HepG2 (cell line): ENCODE measurements around the gene GADD45GIP1. TPM values are rescaled to one million over a fixed set of nuclear protein-coding genes. Genes with fewer than 3 reads are reported as not detected.

Experiments used
- ARID5B ChIP-seq: IDR thresholded peaks from 2 replicates; pipeline ENCODE4 v1.4.0; 2020; ENCODE audit warnings: mild to moderate bottlenecking, missing genetic modification reagents
- ARNT2 ChIP-seq: sonication (generic); formaldehyde crosslinking; IDR thresholded peaks from 2 replicates; pipeline ENCODE4 v1.8.0; 2022; ENCODE audit warnings: mild to moderate bottlenecking, low read depth, missing genetic modification reagents, moderate library complexity
- BCL6 ChIP-seq: IDR thresholded peaks from 2 replicates; pipeline ENCODE4 v1.6.1; 2016; ENCODE audit warnings: missing genetic modification reagents, missing compliant biosample characterization
- ELF3 ChIP-seq: IDR thresholded peaks from 2 replicates; pipeline ENCODE4 v1.6.1; 2016; ENCODE audit warnings: missing genetic modification reagents, missing compliant biosample characterization
- FOXC1 ChIP-seq: sonication (generic); formaldehyde crosslinking; IDR thresholded peaks from 2 replicates; pipeline ENCODE4 v1.8.0; 2022; ENCODE audit warnings: mild to moderate bottlenecking, missing genetic modification reagents, borderline replicate concordance
- FOXP1 ChIP-seq, 2 experiments: fragments of 450-650 bp in 1 of 2; IDR thresholded peaks; 2 replicates each; pipeline ENCODE4 v1.6.1; 2017 to 2018; ENCODE audit warnings: antibody characterized with exemption in 1 of 2
- HMG20A ChIP-seq: IDR thresholded peaks from 2 replicates; pipeline ENCODE4 v1.6.1; 2016; ENCODE audit warnings: borderline replicate concordance
- JUND ChIP-seq: sonication (generic); formaldehyde crosslinking; IDR thresholded peaks from 2 replicates; pipeline ENCODE4 v1.8.0; 2022; ENCODE audit warnings: mild to moderate bottlenecking, missing genetic modification reagents
- KDM5B ChIP-seq: sonication (generic); formaldehyde crosslinking; IDR thresholded peaks from 2 replicates; pipeline ENCODE4 v1.4.0; 2020; ENCODE audit warnings: missing genetic modification reagents, mild to moderate bottlenecking, borderline replicate concordance
- LCORL ChIP-seq, 2 experiments: fragments of 450-650 bp in 1 of 2; sonication (generic) in 1 of 2; formaldehyde crosslinking in 1 of 2; IDR thresholded peaks; 2 replicates each; pipeline versions ENCODE4 v1.5.0 to v1.6.1; 2017 to 2020; ENCODE audit warnings: antibody characterized with exemption in 1 of 2, missing genetic modification reagents in 1 of 2
- NCOA1 ChIP-seq: sonication (generic); formaldehyde crosslinking; IDR thresholded peaks from 2 replicates; pipeline ENCODE4 v1.9.0; 2021; ENCODE audit warnings: missing genetic modification reagents
- PCBP2 ChIP-seq: fragments of 200-400 bp; formaldehyde crosslinking; optimal IDR thresholded peaks from 2 replicates; pipeline ENCODE3; 2018; ENCODE audit warnings: low read length, low read depth; ENCODE audit not compliant: poor library complexity, severe bottlenecking
- SALL1 ChIP-seq: sonication (generic); formaldehyde crosslinking; IDR thresholded peaks from 2 replicates; pipeline ENCODE4 v1.8.0; 2022; ENCODE audit warnings: mild to moderate bottlenecking, missing genetic modification reagents
- TMF1 ChIP-seq: sonication (generic); formaldehyde crosslinking; IDR thresholded peaks from 2 replicates; pipeline ENCODE4 v1.8.1; 2022; ENCODE audit warnings: low read depth, missing genetic modification reagents
- ZBTB1 ChIP-seq: sonication (generic); formaldehyde crosslinking; IDR thresholded peaks from 2 replicates; pipeline ENCODE4 v1.4.0; 2020; ENCODE audit warnings: missing genetic modification reagents, borderline replicate concordance
- ZNF20 ChIP-seq: sonication (generic); formaldehyde crosslinking; IDR thresholded peaks from 2 replicates; pipeline ENCODE4 v1.4.0; 2020; ENCODE audit warnings: mild to moderate bottlenecking, moderate library complexity, missing genetic modification reagents
- ZNF225 ChIP-seq: sonication (generic); formaldehyde crosslinking; IDR thresholded peaks from 2 replicates; pipeline ENCODE4 v1.4.0; 2020; ENCODE audit warnings: mild to moderate bottlenecking, missing genetic modification reagents
- ZNF230 ChIP-seq: sonication (generic); formaldehyde crosslinking; IDR thresholded peaks from 2 replicates; pipeline ENCODE4 v1.4.0; 2020; ENCODE audit warnings: mild to moderate bottlenecking, missing genetic modification reagents
- ZNF280D ChIP-seq: sonication (generic); formaldehyde crosslinking; IDR thresholded peaks from 2 replicates; pipeline ENCODE4 v1.5.1; 2020; ENCODE audit warnings: mild to moderate bottlenecking, missing genetic modification reagents
- ZNF3 ChIP-seq: IDR thresholded peaks from 2 replicates; pipeline ENCODE4 v1.7.0; 2017; ENCODE audit warnings: inconsistent platforms
- ZNF414 ChIP-seq: sonication (generic); formaldehyde crosslinking; IDR thresholded peaks from 2 replicates; pipeline ENCODE4 v1.5.0; 2020; ENCODE audit warnings: missing genetic modification reagents
- ZNF607 ChIP-seq: sonication (generic); formaldehyde crosslinking; IDR thresholded peaks from 2 replicates; pipeline ENCODE4 v1.5.1; 2020; ENCODE audit warnings: missing genetic modification reagents, mild to moderate bottlenecking, borderline replicate concordance
- ZSCAN9 ChIP-seq: IDR thresholded peaks from 2 replicates; pipeline ENCODE4 v1.6.1; 2016; ENCODE audit warnings: borderline replicate concordance
- polyA plus RNA-seq, 8 experiments: library from polyadenylated mRNA; depleted of rRNA in 3 of 8; stranded (reverse) in 7 of 8; unstranded in 1 of 8; fragments of >200 nt; fragmentation: Illumina TruSeq in 4 of 8; extraction: Trizol in 4 of 8; gene quantifications; 2 replicates each; pipeline versions ENCODE4 v1.2.1 to v1.2.3, GENCODE V29; 2011 to 2016; ENCODE audit warnings: low read depth in 4 of 8, missing spikeins in 1 of 8, mixed read lengths in 1 of 8; ENCODE audit not compliant: insufficient read depth in 1 of 8
- total RNA-seq, 5 experiments: library from RNA; depleted of rRNA; stranded (reverse); fragments of >200 nt; fragmentation: Illumina TruSeq; extraction: Trizol; gene quantifications; 2 replicates each; pipeline ENCODE4 v1.2.3, GENCODE V29; 2016; ENCODE audit warnings: low read depth in 1 of 5

The GADD45GIP1 gene
- total and polyA plus RNA-seq, 2 of the 13 experiments (the other 11 are each of a cell fraction or from before 2014, with no cell fraction given) = 24.6 to 30.7 TPM

- no peak for TF ChIP-seq JUND (CRISPR knock-in tag)
- TF ChIP-seq BCL6 (CRISPR knock-in tag) = no peak
- TF ChIP-seq ARID5B (CRISPR knock-in tag) = no peak; the same call in 1 of the 2 replicates
- 0 out of 2 replicates have a peak, but pooled peaks have one; percentile 10 for TF ChIP-seq ZBTB1 (CRISPR knock-in tag)
- TF ChIP-seq ZNF225 (CRISPR knock-in tag) = peak; percentile 56
- TF ChIP-seq ZNF280D (CRISPR knock-in tag) = peak; percentile 81; the same call in 1 of the 2 replicates
- no peak; the same call in 1 of the 2 replicates for TF ChIP-seq ZNF607
- TF ChIP-seq ARNT2 (CRISPR knock-in tag) = 0 out of 2 replicates have a peak, but pooled peaks have one; percentile 20
- TF ChIP-seq ZNF414 (CRISPR knock-in tag) = 0 out of 2 replicates have a peak, but pooled peaks have one; percentile 41
- TF ChIP-seq ZNF3 = no peak
- TF ChIP-seq FOXC1 (CRISPR knock-in tag) = no peak
- TF ChIP-seq ZSCAN9 (CRISPR knock-in tag) = no peak
- TF ChIP-seq KDM5B (CRISPR knock-in tag) = peak; percentile 32; the same call in 1 of the 2 replicates
- no peak; the same call in none of the 2 replicates for TF ChIP-seq NCOA1 (CRISPR knock-in tag)
- TF ChIP-seq TMF1 (CRISPR knock-in tag) = no peak
- TF ChIP-seq ZNF230 (CRISPR knock-in tag) = 0 out of 2 replicates have a peak, but pooled peaks have one; percentile 15
- no peak for TF ChIP-seq PCBP2
- TF ChIP-seq ELF3 (CRISPR knock-in tag) = 0 out of 2 replicates have a peak, but pooled peaks have one; percentile 32
- no peak for TF ChIP-seq HMG20A (CRISPR knock-in tag)
- TF ChIP-seq FOXP1 (IDR thresholded peaks at IDR 0.05) = no peak
- TF ChIP-seq FOXP1 (CRISPR knock-in tag; IDR thresholded peaks at IDR 0.05) = no peak
- TF ChIP-seq SALL1 (CRISPR knock-in tag) = peak; percentile 6
- no peak for TF ChIP-seq ZNF20 (CRISPR knock-in tag)
- TF ChIP-seq LCORL (IDR thresholded peaks at IDR 0.05) = no peak
- TF ChIP-seq LCORL (CRISPR knock-in tag; IDR thresholded peaks at IDR 0.05) = no peak
Measured at GRCh38 chr19:12985049-12985776, 28.2 kb upstream of the GADD45GIP1 start (continued).
